T-helper 1 cell treated with Interleukin-12 subunit alpha and Interleukin-12 subunit beta and Interleukin-4 antibody, amounts not matched to agents 30 μg/mL and 1 μg/mL, for 36 hours (primary cell): ENCODE measurements around the gene CDCA8.
A peak's percentile ranks its signal among the peaks of the same experiment; 100 is the strongest.

ENCODE experiments used
- H3K27ac Mint-ChIP-seq: one replicate; pipeline ENCODE4 v1.8.0; 2021; ENCODE audit warnings: mild to moderate bottlenecking, mixed read lengths
- H3K27me3 Mint-ChIP-seq: one replicate; pipeline ENCODE4 v1.8.0; 2021; ENCODE audit warnings: low read depth, mixed read lengths
- H3K36me3 Mint-ChIP-seq: one replicate; pipeline ENCODE4 v1.8.0; 2021; ENCODE audit warnings: low read depth, mixed read lengths
- H3K4me1 Mint-ChIP-seq: one replicate; pipeline ENCODE4 v1.8.0; 2021; ENCODE audit warnings: low read depth, mixed read lengths
- H3K4me3 Mint-ChIP-seq: one replicate; pipeline ENCODE4 v1.8.0; 2021; ENCODE audit warnings: mild to moderate bottlenecking, moderate library complexity, mixed read lengths
- H3K9me3 Mint-ChIP-seq: one replicate; pipeline ENCODE4 v1.8.0; 2021; ENCODE audit warnings: mixed read lengths

CDCA8 gene

DNA sequence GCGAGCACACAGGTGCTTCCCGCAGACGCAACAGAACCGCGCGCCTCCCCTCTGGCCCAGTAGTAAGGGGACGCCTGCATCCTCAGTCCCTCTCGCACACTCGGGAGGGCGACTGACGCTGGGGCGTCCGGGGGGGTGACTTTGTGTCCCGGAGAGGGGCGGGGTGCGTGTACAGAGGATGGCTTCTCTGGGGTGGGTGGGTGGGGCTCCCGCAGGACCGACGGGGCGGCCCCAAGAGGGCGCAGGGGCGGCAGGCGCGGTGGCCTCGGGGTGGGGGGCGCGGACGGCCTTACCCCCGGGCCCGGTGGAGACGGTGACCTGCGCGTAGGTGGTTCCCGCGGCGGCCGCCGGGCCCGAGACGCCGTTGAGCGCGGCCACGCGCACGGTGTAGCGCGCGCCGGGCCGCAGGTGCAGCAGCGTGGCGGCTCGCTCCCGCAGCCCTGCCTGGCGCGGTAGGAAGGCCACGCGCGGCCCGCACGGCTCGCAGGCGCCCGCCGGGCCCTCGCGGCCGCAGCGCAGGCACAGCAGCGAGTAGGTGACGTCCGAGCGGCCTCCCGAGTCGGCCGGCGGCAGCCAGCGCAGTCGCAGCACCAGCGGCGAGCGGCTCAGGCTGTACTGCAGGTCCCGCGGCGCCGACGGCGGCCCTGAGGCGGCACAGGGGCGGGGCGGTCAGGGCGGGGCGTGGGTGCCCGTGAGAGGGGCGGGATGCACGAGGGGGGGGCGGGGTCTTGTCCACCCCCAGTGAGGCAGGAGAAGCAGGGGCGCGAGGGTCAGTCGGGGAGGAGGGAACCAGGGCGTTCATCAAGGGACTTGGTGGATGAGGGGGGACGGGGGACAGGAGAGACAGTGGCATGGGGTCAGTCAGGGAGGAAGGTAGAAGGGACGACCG is 60.5 kb downstream of the CDCA8 start:
- Mint-ChIP-seq H3K4me1 (peaks cover 3% of the 10 kb centered on the region), H3K36me3 (no peaks in the 10 kb centered on the region), H3K27me3 (peaks cover 38% of the 10 kb centered on the region), H3K27ac (no peak overlapping the region), H3K4me3 (peak overlapping the region; percentile 54), H3K9me3 (no peaks in the 10 kb centered on the region)

DNA sequence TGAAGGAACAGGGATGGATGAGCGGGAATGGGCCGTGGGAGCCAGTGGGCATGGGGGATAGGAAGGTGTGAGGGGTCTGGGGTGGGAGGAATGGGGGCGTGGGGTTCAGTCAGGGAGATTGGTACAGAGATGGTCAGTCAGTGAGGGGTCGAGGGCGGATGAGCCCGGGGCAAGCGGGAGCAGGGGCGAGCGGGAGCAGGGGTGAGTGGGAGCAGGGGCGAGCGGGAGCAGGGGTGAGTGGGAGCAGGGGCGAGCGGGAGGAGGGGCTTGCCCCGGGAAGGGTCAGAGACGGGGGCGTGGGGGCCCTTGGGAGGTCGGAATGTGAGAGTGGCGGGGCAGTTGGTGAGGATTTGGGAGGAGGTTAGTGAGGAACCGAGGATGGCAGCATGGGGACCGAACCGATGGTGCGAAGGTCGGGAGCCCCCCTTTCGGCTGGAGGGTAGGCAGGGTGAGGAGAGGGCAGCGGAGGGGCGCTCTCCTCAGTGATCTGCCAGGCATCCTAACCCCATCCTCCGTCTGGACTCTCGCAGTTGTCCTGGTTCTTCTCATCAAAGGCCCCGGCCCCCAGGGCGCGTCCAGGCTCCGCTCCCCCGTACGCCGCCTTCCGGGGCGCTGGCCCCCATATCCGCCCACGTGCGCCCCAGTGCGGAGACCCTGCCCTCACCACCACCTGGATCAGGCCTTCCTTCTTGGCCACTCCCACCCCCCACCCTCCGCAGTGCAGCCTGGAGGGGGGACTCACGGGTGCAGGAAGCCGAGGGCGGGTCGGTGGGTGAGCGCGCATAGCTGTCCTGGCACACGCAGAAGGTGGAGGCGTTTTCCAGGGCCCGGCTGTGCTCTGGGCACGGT is 61.4 kb downstream of the CDCA8 start:
- H3K4me1 Mint-ChIP-seq = peaks cover 3% of the 10 kb centered on the region
- H3K36me3 Mint-ChIP-seq = no peaks in the 10 kb centered on the region
- H3K9me3 Mint-ChIP-seq = no peaks in the 10 kb centered on the region
- H3K4me3 Mint-ChIP-seq = peak overlapping the region; percentile 50
- peaks cover 38% of the 10 kb centered on the region for H3K27me3 Mint-ChIP-seq
- no peak overlapping the region for H3K27ac Mint-ChIP-seq

DNA sequence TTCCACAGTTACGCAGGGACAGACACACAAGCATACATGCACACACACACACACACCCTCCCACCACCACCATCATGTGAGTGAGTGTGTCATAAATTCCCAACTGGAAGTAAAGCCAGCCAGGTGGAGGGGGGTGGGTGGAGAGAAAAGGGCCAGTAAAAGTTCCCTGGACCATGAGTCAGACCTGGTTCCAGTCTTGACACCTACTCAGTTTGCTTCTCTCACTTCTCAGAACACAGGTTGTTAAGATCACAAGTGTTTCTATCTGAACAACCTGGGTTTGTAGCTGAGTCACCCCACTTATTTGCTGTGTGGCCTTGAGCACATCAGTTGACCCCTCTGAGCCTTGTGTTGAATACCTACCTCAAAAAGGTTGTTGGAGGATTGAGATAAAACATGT is 63.0 kb downstream of the CDCA8 start:
- no peaks in the 10 kb centered on the region for H3K9me3 Mint-ChIP-seq
- no peaks in the 10 kb centered on the region for H3K36me3 Mint-ChIP-seq
- peaks cover 35% of the 10 kb centered on the region for H3K27me3 Mint-ChIP-seq
- no peak overlapping the region for H3K4me3 Mint-ChIP-seq
- H3K27ac Mint-ChIP-seq = no peak overlapping the region
- peaks cover 3% of the 10 kb centered on the region for H3K4me1 Mint-ChIP-seq

DNA sequence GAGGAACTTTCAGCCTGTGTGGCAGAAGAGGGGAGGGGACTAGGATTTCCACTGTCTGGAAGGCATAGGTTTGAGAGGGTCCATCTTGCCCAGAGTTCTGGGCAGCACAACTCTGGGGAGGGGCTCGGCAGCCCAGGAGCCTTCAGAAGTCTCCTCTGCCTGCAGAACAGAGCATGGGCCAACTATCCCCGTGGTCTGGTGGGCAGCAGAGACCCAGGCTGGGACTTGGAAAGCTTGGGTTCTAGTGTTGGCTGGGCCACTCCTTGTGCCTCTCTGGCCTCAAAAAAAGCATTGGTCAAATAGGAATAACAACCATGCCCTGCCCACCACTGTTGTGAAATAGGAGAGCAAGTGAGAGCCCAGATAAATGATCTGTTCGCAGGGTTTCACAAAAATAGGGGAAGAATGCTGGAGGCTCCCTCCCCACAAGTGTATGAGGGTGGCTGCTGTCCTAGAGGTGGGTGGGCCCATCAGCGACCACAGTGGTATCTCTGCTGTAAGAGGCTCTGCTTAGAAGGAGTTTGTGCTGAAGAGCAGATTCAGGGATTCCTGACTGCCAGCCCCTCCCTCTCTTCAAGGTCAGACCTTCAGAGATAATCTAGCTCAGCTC is 63.7 kb downstream of the CDCA8 start:
- H3K9me3 Mint-ChIP-seq = no peaks in the 10 kb centered on the region

More for the DNA sequence above, 63.7 kb downstream of the CDCA8 start:
- peaks cover 3% of the 10 kb centered on the region for H3K4me1 Mint-ChIP-seq
- no peaks in the 10 kb centered on the region for H3K36me3 Mint-ChIP-seq
- H3K27me3 Mint-ChIP-seq = peaks cover 35% of the 10 kb centered on the region
- H3K4me3 Mint-ChIP-seq = no peak overlapping the region
- H3K27ac Mint-ChIP-seq = no peak overlapping the region
